ENCODE results near the gene TTC23L. TPM values are rescaled to one million over a fixed set of nuclear protein-coding genes. Genes with fewer than 3 reads are reported as not detected.

TTC23L gene
- total and polyA plus RNA-seq, 2 of the 8 experiments (the other 6 are each of a cell fraction or from before 2014, with no cell fraction given): 1.1 to 2.4 TPM

- H3K23me2 ChIP-seq (ENCODE audit: low read depth, low read length): no peaks in the 10 kb centered on the region
- H2BK20ac ChIP-seq (ENCODE audit: low read length): no peak overlapping the region
- no peak overlapping the region for H3K14ac ChIP-seq (ENCODE audit: insufficient read length)
- no peaks in the 10 kb centered on the region for H3K79me1 ChIP-seq (ENCODE audit: low read depth, low read length)
- H3K56ac ChIP-seq (replicated peaks; ENCODE audit: insufficient read length, low read depth, low read length): no peak overlapping the region
- H3K4ac ChIP-seq (replicated peaks; ENCODE audit: insufficient read length, low read depth, low read length): no peak overlapping the region
- TF ChIP-seq RAD21 (IDR thresholded peaks at IDR 0.05 in 1 of 2, conservative IDR thresholded peaks at IDR 0.05 in 1 of 2; ENCODE audit: low read depth in 2 of 2, low read length in 2 of 2) (peak in 1 of 2 experiments; percentile 15; a peak in 1 of 4 replicates), CHD1 (IDR thresholded peaks at IDR 0.05; ENCODE audit: low read depth, low read length) (no peak)
- TF ChIP-seq, protein P1, sequence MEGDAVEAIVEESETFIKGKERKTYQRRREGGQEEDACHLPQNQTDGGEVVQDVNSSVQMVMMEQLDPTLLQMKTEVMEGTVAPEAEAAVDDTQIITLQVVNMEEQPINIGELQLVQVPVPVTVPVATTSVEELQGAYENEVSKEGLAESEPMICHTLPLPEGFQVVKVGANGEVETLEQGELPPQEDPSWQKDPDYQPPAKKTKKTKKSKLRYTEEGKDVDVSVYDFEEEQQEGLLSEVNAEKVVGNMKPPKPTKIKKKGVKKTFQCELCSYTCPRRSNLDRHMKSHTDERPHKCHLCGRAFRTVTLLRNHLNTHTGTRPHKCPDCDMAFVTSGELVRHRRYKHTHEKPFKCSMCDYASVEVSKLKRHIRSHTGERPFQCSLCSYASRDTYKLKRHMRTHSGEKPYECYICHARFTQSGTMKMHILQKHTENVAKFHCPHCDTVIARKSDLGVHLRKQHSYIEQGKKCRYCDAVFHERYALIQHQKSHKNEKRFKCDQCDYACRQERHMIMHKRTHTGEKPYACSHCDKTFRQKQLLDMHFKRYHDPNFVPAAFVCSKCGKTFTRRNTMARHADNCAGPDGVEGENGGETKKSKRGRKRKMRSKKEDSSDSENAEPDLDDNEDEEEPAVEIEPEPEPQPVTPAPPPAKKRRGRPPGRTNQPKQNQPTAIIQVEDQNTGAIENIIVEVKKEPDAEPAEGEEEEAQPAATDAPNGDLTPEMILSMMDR (IDR thresholded peaks at IDR 0.05; ENCODE audit: control extremely low read depth in 1 of 3, insufficient read depth in 1 of 3, low read depth in 1 of 3, low read length in 3 of 3): 0 out of 4 replicates have a peak, but pooled peaks of 1 of the 3 experiments have one; percentile 3
- H3K9me3 ChIP-seq (ENCODE audit: insufficient read depth in 2 of 2, low read depth in 1 of 2, low read length in 1 of 2): no peaks in the 10 kb centered on the region
- H3K18ac ChIP-seq (ENCODE audit: extremely low read depth, low read length): no peak overlapping the region
- DNase-seq (ENCODE audit: low read depth in 1 of 2, low spot score in 2 of 2) (no peak), FAIRE-seq (no peak)
- H4K8ac ChIP-seq (ENCODE audit: extremely low read depth, insufficient read depth, low read length): no peak overlapping the region
- no peak overlapping the region for H3K4me2 ChIP-seq (ENCODE audit: insufficient read depth in 1 of 2, low read depth in 2 of 2, low read length in 2 of 2)
- no peak overlapping the region for H2BK5ac ChIP-seq (ENCODE audit: low read depth, low read length)
- no peaks in the 10 kb centered on the region for H3K79me2 ChIP-seq (ENCODE audit: control insufficient read depth in 1 of 2, insufficient read depth in 2 of 2, low read length in 2 of 2)
- no peaks in the 10 kb centered on the region for H3K4me1 ChIP-seq (replicated peaks in 1 of 4; ENCODE audit: control insufficient read depth in 3 of 4, insufficient read depth in 4 of 4, low read length in 3 of 4)
- H3K27me3 ChIP-seq (replicated peaks in 1 of 4; ENCODE audit: control insufficient read depth in 3 of 4, extremely low read depth in 1 of 4, insufficient read depth in 3 of 4, low read length in 3 of 4): no peaks in the 10 kb centered on the region
- 85% methylated on average over 6 of the region's 6 CpGs; no CpG with 5 or more reads in 1 of the 2 experiments for WGBS, 2 experiments (ENCODE audit: extremely low coverage in 1 of 2, insufficient coverage in 1 of 2, insufficient read length in 1 of 2, insufficient replicate concordance in 2 of 2, low coverage in 1 of 2, low lambda C conversion rate in 2 of 2, missing lambda C conversion rate in 1 of 2)
- CTCF ChIA-PET (ENCODE audit: partially characterized antibody): interaction anchor here (0.8 to 7.5 kb wide), 3 partner anchors 9 to 72 kb away, joined by 3 to 39 read pairs (median 3); no protein-coding TSS in a partner anchor
- no peak overlapping the region for H3K27ac ChIP-seq (ENCODE audit: low read depth, low read length)
- H2AFZ ChIP-seq (ENCODE audit: low read length): no peak overlapping the region
- no peak overlapping the region for H3K23ac ChIP-seq (ENCODE audit: insufficient read length)
- H3K4me3 ChIP-seq (ENCODE audit: extremely low read depth in 1 of 4, insufficient read depth in 2 of 4, low read depth in 3 of 4, low read length in 4 of 4): no peak overlapping the region
- POLR2A ChIA-PET (ENCODE audit: partially characterized antibody): interaction anchor here (1.7 kb wide), 1 partner anchor 9 kb away, joined by 4 read pairs; no protein-coding TSS in a partner anchor
- H4K91ac ChIP-seq (replicated peaks; ENCODE audit: insufficient read length, low read length): no peak overlapping the region
- H4K20me1 ChIP-seq (replicated peaks in 1 of 2; ENCODE audit: control insufficient read depth in 1 of 2, insufficient read depth in 2 of 2, low read length in 2 of 2): no peaks in the 10 kb centered on the region
- no peak overlapping the region for H3K9ac ChIP-seq (replicated peaks in 1 of 4; ENCODE audit: extremely low read depth in 1 of 4, low read depth in 3 of 4, low read length in 3 of 4)
- peaks cover 33 to 85% (median 64%) of the 10 kb centered on the region in 4 experiments for H3K36me3 ChIP-seq (ENCODE audit: control insufficient read depth in 2 of 4, insufficient read depth in 4 of 4, low read length in 3 of 4)
- H2AK5ac ChIP-seq (ENCODE audit: low read depth, low read length): no peak overlapping the region
- H2BK15ac ChIP-seq (ENCODE audit: low read length): no peak overlapping the region
- H2BK12ac ChIP-seq (ENCODE audit: low read depth, low read length): no peak overlapping the region
- H2BK120ac ChIP-seq (replicated peaks; ENCODE audit: low read depth, low read length): no peak overlapping the region
- H4K5ac ChIP-seq (ENCODE audit: insufficient read length, low read depth, low read length): no peak overlapping the region
These were observed 12.6 kb upstream of the TTC23L start for GRCh38 chr5:34826347-34826746.

Measured in H1 (cell line).